IMR-90 (cell line): Measurements from ENCODE around the gene LRRC8C. TPM values are rescaled to one million over a fixed set of nuclear protein-coding genes. Genes with fewer than 3 reads are reported as not detected.

ENCODE experiments used
- ATAC-seq: fragments of 200-7000 bp; cut with Tn5 transposase; 2 replicates; pipeline ENCODE4 v1.9.1; 2020; ENCODE audit warnings: low read depth, mild to moderate bottlenecking, moderate library complexity
- BruUV-seq: library from RNA; stranded (reverse); fragments of 400-500 nt; replicated peaks from 2 replicates; lab custom pipeline; 2021; lab: Mats Ljungman, UMichigan
- CTCF ChIA-PET: fragments of 300-600 bp; formaldehyde crosslinking; extraction: SDS; loops from one replicate; lab custom pipeline; 2021; ENCODE audit warnings: antibody characterized with exemption; lab: Yijun Ruan, JAX
- POLR2A ChIA-PET: fragments of 300-600 bp; sonication (Branson Sonifier 250); formaldehyde crosslinking; loops from one replicate; lab custom pipeline; 2022; ENCODE audit warnings: antibody characterized with exemption; ENCODE audit not compliant: unreplicated experiment; lab: Charles Lee
- DNase-seq: peaks from one replicate; pipeline ENCODE4 v3.0.0; 2013
- H2AFZ ChIP-seq: replicated peaks from 2 replicates; pipeline ENCODE3; 2013; ENCODE audit warnings: low read length, mild to moderate bottlenecking; ENCODE audit not compliant: poor library complexity
- H2AK5ac ChIP-seq: 2 replicates; pipeline ENCODE4 v1.6.1; 2013; ENCODE audit warnings: low read depth, low read length, inconsistent platforms
- H2AK9ac ChIP-seq: replicated peaks from 2 replicates; pipeline ENCODE3; 2013; ENCODE audit warnings: mild to moderate bottlenecking, low read depth, low read length, moderate library complexity; ENCODE audit not compliant: poor library complexity
- H2BK120ac ChIP-seq: 2 replicates; pipeline ENCODE4 v1.6.1; 2013; ENCODE audit warnings: low read depth, low read length, inconsistent platforms
- H2BK15ac ChIP-seq: 3 replicates; pipeline ENCODE4 v1.6.1; 2013; ENCODE audit warnings: low read depth, low read length, inconsistent platforms
- H2BK20ac ChIP-seq: 2 replicates; pipeline ENCODE4 v1.6.1; 2013; ENCODE audit warnings: low read depth, mild to moderate bottlenecking, inconsistent platforms, low read length, moderate library complexity
- H2BK5ac ChIP-seq: 2 replicates; pipeline ENCODE4 v1.6.1; 2013; ENCODE audit warnings: mild to moderate bottlenecking, low read depth, low read length, inconsistent platforms; ENCODE audit not compliant: poor library complexity, severe bottlenecking
- H3K14ac ChIP-seq: replicated peaks from 2 replicates; pipeline ENCODE4 v1.6.1; 2013; ENCODE audit warnings: low read depth, low read length, inconsistent platforms
- H3K18ac ChIP-seq: 2 replicates; pipeline ENCODE4 v1.6.1; 2013; ENCODE audit warnings: low read depth, low read length, control low read depth
- H3K23ac ChIP-seq: 2 replicates; pipeline ENCODE4 v1.6.1; 2013; ENCODE audit warnings: low read depth, low read length, inconsistent platforms
- H3K27ac ChIP-seq: 2 replicates; pipeline ENCODE4 v1.5.1; 2013; ENCODE audit warnings: mild to moderate bottlenecking, control low read depth, low read length; ENCODE audit not compliant: insufficient read depth
- H3K27me3 ChIP-seq: 2 replicates; pipeline ENCODE4 v1.6.1; 2013; ENCODE audit warnings: low read length; ENCODE audit not compliant: control insufficient read depth, insufficient read depth
- H3K36me3 ChIP-seq: 2 replicates; pipeline ENCODE4 v1.6.1; 2013; ENCODE audit warnings: low read length, mixed read lengths; ENCODE audit not compliant: control insufficient read depth, insufficient read depth
- H3K4ac ChIP-seq: 2 replicates; pipeline ENCODE4 v1.6.1; 2013; ENCODE audit warnings: low read depth, low read length, inconsistent platforms
- H3K4me1 ChIP-seq: 2 replicates; pipeline ENCODE4 v1.6.1; 2013; ENCODE audit warnings: low read length, mixed read lengths; ENCODE audit not compliant: control insufficient read depth, insufficient read depth
- H3K4me2 ChIP-seq: 2 replicates; pipeline ENCODE4 v1.6.1; 2013; ENCODE audit warnings: low read depth, mild to moderate bottlenecking, control low read depth, low read length, moderate library complexity
- H3K4me3 ChIP-seq: 2 replicates; pipeline ENCODE4 v1.5.1; 2013; ENCODE audit warnings: low read depth, mild to moderate bottlenecking, control low read depth, low read length, moderate library complexity; ENCODE audit not compliant: insufficient read depth
- H3K56ac ChIP-seq: 2 replicates; pipeline ENCODE4 v1.6.1; 2013; ENCODE audit warnings: low read length, inconsistent platforms; ENCODE audit not compliant: insufficient read depth; ENCODE audit errors: extremely low read depth
- H3K79me1 ChIP-seq, 2 experiments: 2 replicates each; pipeline ENCODE4 v1.6.1; 2013; ENCODE audit warnings: low read length in 2 of 2, inconsistent platforms in 1 of 2, low read depth in 1 of 2
- H3K9ac ChIP-seq: 2 replicates; pipeline ENCODE4 v1.6.1; 2013; ENCODE audit warnings: low read depth, low read length, control low read depth
- H3K9me1 ChIP-seq: 2 replicates; pipeline ENCODE4 v1.6.1; 2013; ENCODE audit warnings: low read length, inconsistent platforms; ENCODE audit not compliant: insufficient read depth
- H3K9me3 ChIP-seq: 2 replicates; pipeline ENCODE4 v1.6.1; 2013; ENCODE audit warnings: low read length; ENCODE audit not compliant: control insufficient read depth, insufficient read depth
- H4K20me1 ChIP-seq: 2 replicates; pipeline ENCODE4 v1.6.1; 2013; ENCODE audit warnings: low read length, inconsistent platforms; ENCODE audit not compliant: insufficient read depth
- H4K5ac ChIP-seq: 2 replicates; pipeline ENCODE4 v1.6.1; 2013; ENCODE audit warnings: mild to moderate bottlenecking, low read depth, low read length, control low read depth
- H4K8ac ChIP-seq, 2 experiments: 2 replicates each; pipeline ENCODE4 v1.6.1; 2013; ENCODE audit warnings: low read depth in 2 of 2, low read length in 2 of 2, control low read depth in 1 of 2, inconsistent platforms in 1 of 2
- H4K91ac ChIP-seq: 2 replicates; pipeline ENCODE4 v1.6.1; 2013; ENCODE audit warnings: low read depth, low read length, inconsistent platforms; ENCODE audit not compliant: insufficient read depth
- CTCF ChIP-seq: conservative IDR thresholded peaks from 2 replicates; pipeline ENCODE4 v1.5.1; 2012; ENCODE audit warnings: mild to moderate bottlenecking, low read depth, low read length, improper control_type of control experiment
- FOS ChIP-seq: fragments of 150-350 bp; IDR thresholded peaks from 2 replicates; pipeline ENCODE4 v1.6.1; 2016; ENCODE audit warnings: low read depth, low read length
- WGBS, 2 experiments: methylation state at CpG; one replicate each; pipeline versions ENCODE4 v1.1.5 to v1.1.7; 2013; ENCODE audit warnings: missing lambda C conversion rate in 2 of 2; ENCODE audit not compliant: insufficient read length in 1 of 2; ENCODE audit errors: extremely low coverage in 2 of 2; 5-methylcytosine and 5-hydroxymethylcytosine counted together
- dilution Hi-C: fragments of 300-500 bp; cut with HindIII; formaldehyde crosslinking; loops from one replicate; pipeline ENCODE4 v1.14.3; 2018; ENCODE audit warnings: low sequenced_read_pairs; ENCODE audit not compliant: unreplicated experiment
- in situ Hi-C: fragments of 300-500 bp; cut with MboI; formaldehyde crosslinking; loops from 3 replicates; pipeline ENCODE4 v1.14.3; 2019; ENCODE audit warnings: low sequenced_read_pairs, inconsistent platforms, mixed read lengths
- intact Hi-C: fragments of 100-400 bp; cut with micrococcal nuclease; formaldehyde crosslinking; loops from 2 replicates; pipeline ENCODE4 v1.10.0; 2022
- polyA plus RNA-seq, 3 experiments: library from polyadenylated mRNA; depleted of rRNA; stranded (reverse); fragments of >200 nt; gene quantifications; 2 replicates each; pipeline ENCODE4 v1.2.3, GENCODE V29; 2012; ENCODE audit warnings: low replicate concordance in 1 of 3
- total RNA-seq: library from RNA; depleted of rRNA; stranded (reverse); fragments of >200 nt; gene quantifications from 2 replicates; pipeline ENCODE4 v1.2.3, GENCODE V29; 2012

Gene LRRC8C
- total and polyA plus RNA-seq, 2 of the 4 experiments (the other 2 are of a cell fraction) = 6.5 to 12.9 TPM

GRCh38 chr1:89667691-89668090 is 34.8 kb downstream of the LRRC8C start:
- Histone ChIP-seq H2BK15ac (no peak overlapping the region), H4K20me1 (peaks cover 26% of the 10 kb centered on the region), H4K91ac (no peak overlapping the region), H3K27me3 (no peaks in the 10 kb centered on the region), H4K5ac (0 out of 2 replicates have a peak overlapping the region, but pooled peaks have one; percentile 33), H2BK5ac (no peak overlapping the region), H2AK9ac (no peak overlapping the region), H3K4me1 (no peaks in the 10 kb centered on the region; the same call in 1 of the 2 replicates), H2AK5ac (no peak overlapping the region), H3K4me3 (no peak overlapping the region), H3K4me2 (no peak overlapping the region), H3K23ac (no peak overlapping the region), H3K18ac (no peak overlapping the region), H2AFZ (no peak overlapping the region), H3K9ac (no peak overlapping the region), H3K4ac (no peak overlapping the region), H3K9me3 (no peaks in the 10 kb centered on the region), H3K9me1 (peaks cover 3% of the 10 kb centered on the region; the same call in 1 of the 2 replicates), H2BK20ac (no peak overlapping the region), H3K27ac (no peak overlapping the region), H3K36me3 (no peaks in the 10 kb centered on the region), H4K8ac (no peak overlapping the region), H3K56ac (no peak overlapping the region), H3K79me1 (peaks cover 21 to 52% of the 10 kb centered on the region in 2 experiments), H3K14ac (no peak overlapping the region), H2BK120ac (no peak overlapping the region)
- ChIA-PET CTCF (interaction anchor here (1.3 kb wide), 1 partner anchor 9 kb away, joined by 3 read pairs; no protein-coding TSS in a partner anchor), POLR2A (no interaction called here)
- dilution Hi-C loops (no loop called here), intact Hi-C loops (no loop called here), in situ Hi-C loops (no loop called here)
- ATAC-seq = no peak
- TF ChIP-seq CTCF (no peak), FOS (no peak)
- no TSS peak for BruUV-seq
- DNase-seq = no peak
- no CpG with 5 or more reads among the region's 1 CpG for WGBS, 2 experiments
